OCI-LY3 (cell line): ENCODE measurements around the gene NPY.

Source experiments
- CTCF ChIP-seq: fragments of 200-600, 300-600 bp; sonication (generic); IDR thresholded peaks from 2 replicates; pipeline ENCODE4 v1.5.1; 2014; ENCODE audit warnings: antibody characterized with exemption, low read length, low read depth
- EZH2phosphoT487 ChIP-seq: fragments of 200-600 bp; shearing (Covaris generic); IDR thresholded peaks from 2 replicates; pipeline ENCODE4 v1.6.1; 2018; ENCODE audit warnings: antibody characterized with exemption, mixed run types, low read depth

DNA sequence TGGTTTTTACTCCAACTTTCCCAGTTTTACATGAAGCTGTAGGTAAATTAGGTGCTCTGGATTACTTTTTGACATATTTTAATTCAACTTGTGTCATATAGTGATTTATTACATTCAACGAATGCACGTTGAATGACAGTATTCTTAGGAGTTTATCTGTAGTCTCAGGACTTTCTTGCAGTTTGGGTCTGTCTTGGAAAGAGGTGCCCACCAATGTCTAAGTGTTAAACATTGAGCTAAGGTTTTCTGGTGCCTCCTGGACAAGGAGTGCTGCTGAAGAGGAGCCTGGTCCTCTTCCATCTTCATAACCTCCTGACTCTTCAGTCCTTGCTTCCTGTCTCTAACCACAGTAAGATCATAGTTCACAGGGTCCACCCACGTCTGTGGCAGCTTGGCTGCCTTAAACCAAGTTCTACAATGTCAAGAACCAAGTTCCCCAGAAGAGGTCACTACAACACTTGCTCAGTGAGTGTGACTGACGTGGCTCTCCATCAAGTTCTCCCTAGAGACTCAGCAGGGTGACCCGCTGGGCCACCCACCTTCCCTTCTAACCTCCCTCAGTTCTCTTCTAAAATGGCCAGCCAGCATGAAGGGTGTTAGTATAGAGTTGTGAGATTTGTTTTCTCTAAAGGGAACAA, 6.1 kb downstream of the NPY start:
- TF ChIP-seq CTCF (peak; percentile 54), EZH2phosphoT487 (no peak)
